Endodermal cell (in vitro differentiated cells): ENCODE measurements around the gene OPCML. TPM values are rescaled to one million over a fixed set of nuclear protein-coding genes. Genes with fewer than 3 reads are reported as not detected.

Experiments used
- DNase-seq: peaks from one replicate; pipeline ENCODE4 v3.0.0-alpha.2; 2017
- H3K27ac ChIP-seq: 2 replicates; pipeline ENCODE4 v1.5.1; 2013; ENCODE audit warnings: mild to moderate bottlenecking, low read depth, low read length, moderate library complexity
- H3K27me3 ChIP-seq: 2 replicates; pipeline ENCODE4 v1.6.1; 2013; ENCODE audit warnings: mild to moderate bottlenecking, low read length, moderate library complexity; ENCODE audit not compliant: insufficient read depth, control insufficient read depth, poor library complexity, severe bottlenecking
- H3K36me3 ChIP-seq: 2 replicates; pipeline ENCODE4 v1.7.0; 2013; ENCODE audit warnings: mild to moderate bottlenecking, low read length, moderate library complexity; ENCODE audit not compliant: control insufficient read depth, insufficient read depth
- H3K4me1 ChIP-seq: one replicate; pipeline ENCODE4 v1.7.0; 2013; ENCODE audit warnings: low read length; ENCODE audit not compliant: control insufficient read depth, insufficient read depth
- H3K4me3 ChIP-seq: 2 replicates; pipeline ENCODE4 v1.5.1; 2013; ENCODE audit warnings: mild to moderate bottlenecking, low read length, moderate library complexity
- H3K9ac ChIP-seq: 2 replicates; pipeline ENCODE4 v1.6.1; 2013; ENCODE audit warnings: mild to moderate bottlenecking, low read length, moderate library complexity; ENCODE audit not compliant: poor library complexity, severe bottlenecking; ENCODE audit errors: extremely low read depth
- H3K9me3 ChIP-seq: 2 replicates; pipeline ENCODE4 v1.6.1; 2013; ENCODE audit warnings: mild to moderate bottlenecking, low read length, moderate library complexity; ENCODE audit not compliant: control insufficient read depth
- H3K27ac Mint-ChIP-seq: 2 replicates; pipeline ENCODE4 v1.8.0; 2020; ENCODE audit warnings: mixed read lengths
- H3K27me3 Mint-ChIP-seq: 2 replicates; pipeline ENCODE4 v1.8.0; 2021; ENCODE audit warnings: mild to moderate bottlenecking, mixed read lengths; ENCODE audit not compliant: insufficient read depth
- H3K36me3 Mint-ChIP-seq: 2 replicates; pipeline ENCODE4 v1.8.0; 2020; ENCODE audit warnings: low read depth, mixed read lengths
- H3K4me1 Mint-ChIP-seq: 2 replicates; pipeline ENCODE4 v1.8.0; 2020; ENCODE audit warnings: mixed read lengths
- H3K4me3 Mint-ChIP-seq: 2 replicates; pipeline ENCODE4 v1.8.0; 2020; ENCODE audit warnings: mild to moderate bottlenecking, moderate library complexity, mixed read lengths
- H3K9me3 Mint-ChIP-seq: 2 replicates; pipeline ENCODE4 v1.8.0; 2020; ENCODE audit warnings: mild to moderate bottlenecking, mixed read lengths
- CTCF ChIP-seq: fragments of 200-600 bp; sonication (generic); conservative IDR thresholded peaks from 2 replicates; pipeline ENCODE4 v1.5.0; 2021; ENCODE audit warnings: antibody characterized with exemption, mild to moderate bottlenecking
- WGBS, 2 experiments: methylation state at CpG; one replicate each; pipeline versions ENCODE4 v1.1.5 to v1.1.7; 2013; ENCODE audit warnings: missing lambda C conversion rate in 2 of 2, mixed read lengths in 1 of 2; ENCODE audit not compliant: insufficient coverage in 1 of 2, insufficient read length in 1 of 2; 5-methylcytosine and 5-hydroxymethylcytosine counted together
- total RNA-seq, 2 donors: library from RNA; stranded (reverse); fragmentation: NEBNext Ultra II Directional in 1 of 2; extraction: Animal tissue kit (Norgen Biotek cat#: 25700) in 1 of 2; gene quantifications; 2 replicates in 1 of 2; 3 replicates in 1 of 2; pipeline ENCODE4 v1.2.1, GENCODE V29; 2021

OPCML gene
- total RNA-seq, 2 donors from 2014 or later, result 0.49 to 0.86 TPM

- no peak overlapping the region for H3K9ac ChIP-seq
- no peaks in the 10 kb centered on the region for H3K27me3 ChIP-seq
- H3K27ac ChIP-seq, result no peak overlapping the region
- H3K36me3 ChIP-seq, result no peaks in the 10 kb centered on the region
- Mint-ChIP-seq H3K27ac (no peak overlapping the region), H3K27me3 (no peaks in the 10 kb centered on the region), H3K9me3 (no peaks in the 10 kb centered on the region), H3K36me3 (no peaks in the 10 kb centered on the region), H3K4me1 (peaks cover 3% of the 10 kb centered on the region), H3K4me3 (no peak overlapping the region)
- no peak overlapping the region for H3K4me3 ChIP-seq
- 95% methylated on average over 4 of the region's 5 CpGs; no CpG with 5 or more reads in 1 of the 2 experiments for WGBS, 2 experiments
- H3K9me3 ChIP-seq, result no peaks in the 10 kb centered on the region
- no peak for TF ChIP-seq CTCF
- DNase-seq, result no peak
- no peaks in the 10 kb centered on the region for H3K4me1 ChIP-seq
Observed at GRCh38 chr11:132669949-132670348, 862.4 kb downstream of the OPCML start.

DNA sequence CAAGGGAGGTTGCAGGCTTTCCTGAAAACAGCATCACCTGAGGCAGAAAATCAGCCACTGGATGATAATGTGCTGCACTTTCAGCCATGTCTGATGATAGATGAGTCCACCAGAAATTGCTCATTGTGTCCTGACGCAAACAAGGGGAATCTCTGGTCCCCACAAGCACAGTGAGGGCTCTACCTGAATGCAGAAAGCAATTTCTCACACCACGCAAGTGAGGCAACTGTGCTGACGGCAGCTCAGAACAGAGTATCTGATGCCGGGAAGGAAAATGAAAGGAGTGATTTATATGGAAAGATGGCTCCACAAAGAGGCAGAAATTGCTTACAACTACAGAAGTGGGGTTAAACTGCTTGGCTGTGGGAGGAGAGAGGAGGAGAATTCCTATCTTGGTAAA is 867.1 kb downstream of the OPCML start:
- no peaks in the 10 kb centered on the region for H3K27me3 Mint-ChIP-seq
- Histone ChIP-seq H3K9ac (no peak overlapping the region), H3K4me1 (no peaks in the 10 kb centered on the region), H3K4me3 (no peak overlapping the region), H3K27me3 (no peaks in the 10 kb centered on the region), H3K36me3 (no peaks in the 10 kb centered on the region), H3K9me3 (no peaks in the 10 kb centered on the region), H3K27ac (no peak overlapping the region)
- no peak overlapping the region for H3K27ac Mint-ChIP-seq
- WGBS, 2 experiments, result 94 to 100% methylated on average over 4 of the region's 4 CpGs
- H3K9me3 Mint-ChIP-seq, result no peaks in the 10 kb centered on the region
- TF ChIP-seq CTCF, result no peak
- no peaks in the 10 kb centered on the region for H3K36me3 Mint-ChIP-seq
- H3K4me1 Mint-ChIP-seq, result peaks cover 3% of the 10 kb centered on the region
- DNase-seq, result no peak
- no peak overlapping the region for H3K4me3 Mint-ChIP-seq

- peaks cover 17% of the 10 kb centered on the region for H3K27me3 Mint-ChIP-seq
- Histone ChIP-seq H3K9me3 (no peaks in the 10 kb centered on the region), H3K9ac (no peak overlapping the region), H3K27ac (no peak overlapping the region), H3K27me3 (no peaks in the 10 kb centered on the region), H3K4me1 (no peaks in the 10 kb centered on the region), H3K4me3 (no peak overlapping the region), H3K36me3 (no peaks in the 10 kb centered on the region)
- no peaks in the 10 kb centered on the region for H3K4me1 Mint-ChIP-seq
- DNase-seq, result no peak
- 96% methylated on average over 2 of the region's 2 CpGs; no CpG with 5 or more reads in 1 of the 2 experiments for WGBS, 2 experiments
- no peaks in the 10 kb centered on the region for H3K9me3 Mint-ChIP-seq
- H3K36me3 Mint-ChIP-seq, result no peaks in the 10 kb centered on the region
- no peak overlapping the region for H3K27ac Mint-ChIP-seq
- TF ChIP-seq CTCF, result no peak
- no peak overlapping the region for H3K4me3 Mint-ChIP-seq
Observed at GRCh38 chr11:132658696-132659095, 873.6 kb downstream of the OPCML start.
